LNCaP clone FGC (cell line): Measurements from ENCODE around the gene CD7.

Experiments
- DNase-seq: peaks from one replicate; pipeline ENCODE4 v3.0.0-alpha.2; 2011; ENCODE audit warnings: low read depth
- H3K4me3 ChIP-seq: 2 replicates; pipeline ENCODE4 v1.5.1; 2011; ENCODE audit warnings: mild to moderate bottlenecking, low read depth, low read length, control low read depth
- TF ChIP-seq, protein P1 (sequence below): IDR thresholded peaks from 2 replicates; pipeline ENCODE4 v1.5.1; 2012; ENCODE audit warnings: mild to moderate bottlenecking; ENCODE audit not compliant: control insufficient read depth, insufficient read depth; ENCODE audit errors: extremely low read depth

Gene CD7

DNA sequence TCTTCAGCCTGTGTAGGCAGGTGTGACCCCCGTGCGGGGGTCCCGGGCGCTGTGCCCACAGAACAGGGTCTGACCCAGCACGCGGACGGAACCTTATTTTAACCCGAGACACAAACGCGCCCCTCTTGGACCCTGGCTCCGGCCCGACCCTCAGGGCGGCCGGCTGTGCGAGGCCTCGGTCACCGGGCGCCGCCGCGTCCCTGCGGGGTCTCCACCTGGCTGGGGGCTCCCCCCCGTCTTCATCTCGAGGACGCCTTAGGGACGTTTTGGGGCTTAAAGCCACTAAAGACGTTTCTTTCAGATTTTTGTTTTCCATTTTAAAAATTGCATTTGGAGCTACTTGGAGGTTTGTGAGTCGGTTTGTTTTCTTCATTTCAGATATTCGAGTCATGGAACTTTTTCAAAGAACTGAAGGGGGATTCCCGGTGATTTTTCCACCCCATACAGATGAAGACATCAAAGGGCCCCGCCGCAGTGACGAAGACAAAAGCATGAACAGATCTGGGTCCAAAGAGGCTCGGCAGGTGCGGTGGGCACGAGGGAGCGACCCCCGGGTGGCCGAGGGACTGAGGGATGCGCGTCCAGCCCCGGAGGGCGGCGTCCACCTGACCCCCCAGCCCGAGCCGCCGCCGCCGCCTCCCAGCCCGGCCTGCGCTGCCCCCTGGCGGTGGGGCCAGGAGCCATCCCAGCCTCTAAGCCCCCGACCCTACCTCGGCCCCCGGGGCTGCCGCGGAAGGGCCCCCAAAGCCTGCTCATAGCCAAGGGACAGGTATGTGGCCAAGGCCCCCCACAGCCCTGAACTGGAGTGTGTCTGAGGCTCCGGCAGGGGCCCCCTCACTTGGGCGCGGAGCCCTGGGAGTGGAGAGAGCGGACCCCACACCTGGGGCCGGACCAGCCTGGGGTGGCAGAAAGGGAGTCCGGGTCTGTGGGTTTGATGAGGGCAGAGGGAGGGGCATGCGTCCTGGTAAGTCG, 3.8 kb upstream of the CD7 start:
- no peak for DNase-seq
- H3K4me3 ChIP-seq, result no peak overlapping the region
- TF ChIP-seq, protein P1, sequence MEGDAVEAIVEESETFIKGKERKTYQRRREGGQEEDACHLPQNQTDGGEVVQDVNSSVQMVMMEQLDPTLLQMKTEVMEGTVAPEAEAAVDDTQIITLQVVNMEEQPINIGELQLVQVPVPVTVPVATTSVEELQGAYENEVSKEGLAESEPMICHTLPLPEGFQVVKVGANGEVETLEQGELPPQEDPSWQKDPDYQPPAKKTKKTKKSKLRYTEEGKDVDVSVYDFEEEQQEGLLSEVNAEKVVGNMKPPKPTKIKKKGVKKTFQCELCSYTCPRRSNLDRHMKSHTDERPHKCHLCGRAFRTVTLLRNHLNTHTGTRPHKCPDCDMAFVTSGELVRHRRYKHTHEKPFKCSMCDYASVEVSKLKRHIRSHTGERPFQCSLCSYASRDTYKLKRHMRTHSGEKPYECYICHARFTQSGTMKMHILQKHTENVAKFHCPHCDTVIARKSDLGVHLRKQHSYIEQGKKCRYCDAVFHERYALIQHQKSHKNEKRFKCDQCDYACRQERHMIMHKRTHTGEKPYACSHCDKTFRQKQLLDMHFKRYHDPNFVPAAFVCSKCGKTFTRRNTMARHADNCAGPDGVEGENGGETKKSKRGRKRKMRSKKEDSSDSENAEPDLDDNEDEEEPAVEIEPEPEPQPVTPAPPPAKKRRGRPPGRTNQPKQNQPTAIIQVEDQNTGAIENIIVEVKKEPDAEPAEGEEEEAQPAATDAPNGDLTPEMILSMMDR, result peak; percentile 85

DNA sequence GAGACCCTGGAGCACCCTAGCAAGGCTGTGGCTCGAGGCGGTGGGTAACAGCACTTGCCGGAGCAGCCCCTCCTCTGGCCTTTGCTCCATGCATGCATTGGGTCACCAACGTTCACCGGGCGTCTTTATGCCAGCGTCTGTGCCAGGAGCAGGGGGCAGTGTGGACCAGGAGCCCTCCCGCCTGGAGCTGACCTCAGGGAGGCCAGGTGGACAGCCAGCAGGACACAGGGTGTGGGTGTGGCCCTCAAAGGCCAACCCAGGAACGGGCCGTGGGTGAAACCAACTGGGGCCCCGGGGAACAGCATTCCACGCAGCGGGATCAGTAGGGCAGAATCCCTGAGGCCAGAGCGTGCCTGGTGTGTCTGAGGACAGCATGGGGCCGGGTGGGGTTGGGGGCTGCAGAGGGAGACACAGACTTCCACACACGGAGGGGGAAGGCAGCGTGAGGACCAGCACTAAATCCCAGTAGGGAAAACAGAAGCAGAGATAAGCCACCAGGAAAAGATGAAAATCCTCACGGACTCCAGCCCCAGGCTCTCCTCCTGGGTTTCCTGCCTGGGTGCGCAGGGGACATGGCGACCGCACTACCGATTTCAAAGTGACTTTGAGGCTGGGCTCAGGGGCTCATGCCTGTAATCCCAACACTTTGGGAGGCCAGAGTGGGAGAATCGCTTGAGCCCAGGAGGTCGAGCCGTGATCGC, 2.9 kb upstream of the CD7 start:
- no peak for DNase-seq

DNA sequence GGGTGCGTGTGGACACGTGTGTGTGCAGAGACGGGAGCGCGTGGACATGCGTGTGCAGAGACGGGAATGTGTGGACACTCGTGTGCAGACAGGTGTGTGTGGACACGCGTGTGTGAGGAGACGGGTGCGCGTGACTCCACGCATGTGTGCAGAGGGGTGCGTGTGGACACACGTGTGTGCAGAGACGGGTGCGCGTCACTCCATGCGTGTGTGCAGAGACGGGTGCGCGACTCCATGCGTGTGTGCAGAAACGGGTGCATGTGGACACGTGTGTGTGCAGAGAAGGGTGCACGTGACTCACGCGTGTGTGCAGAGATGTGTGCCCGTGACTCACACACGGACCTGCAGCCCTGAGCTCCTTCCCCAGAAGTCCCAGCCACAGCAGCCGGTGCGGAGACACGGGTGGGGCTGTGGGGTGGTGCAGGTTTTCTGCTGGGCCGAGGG, 2.2 kb upstream of the CD7 start:
- DNase-seq, result no peak
- no peak overlapping the region for H3K4me3 ChIP-seq
- TF ChIP-seq, protein P1, result no peak

More for the DNA sequence above, 2.9 kb upstream of the CD7 start:
- H3K4me3 ChIP-seq, result no peak overlapping the region
- TF ChIP-seq, protein P1, result no peak

DNA sequence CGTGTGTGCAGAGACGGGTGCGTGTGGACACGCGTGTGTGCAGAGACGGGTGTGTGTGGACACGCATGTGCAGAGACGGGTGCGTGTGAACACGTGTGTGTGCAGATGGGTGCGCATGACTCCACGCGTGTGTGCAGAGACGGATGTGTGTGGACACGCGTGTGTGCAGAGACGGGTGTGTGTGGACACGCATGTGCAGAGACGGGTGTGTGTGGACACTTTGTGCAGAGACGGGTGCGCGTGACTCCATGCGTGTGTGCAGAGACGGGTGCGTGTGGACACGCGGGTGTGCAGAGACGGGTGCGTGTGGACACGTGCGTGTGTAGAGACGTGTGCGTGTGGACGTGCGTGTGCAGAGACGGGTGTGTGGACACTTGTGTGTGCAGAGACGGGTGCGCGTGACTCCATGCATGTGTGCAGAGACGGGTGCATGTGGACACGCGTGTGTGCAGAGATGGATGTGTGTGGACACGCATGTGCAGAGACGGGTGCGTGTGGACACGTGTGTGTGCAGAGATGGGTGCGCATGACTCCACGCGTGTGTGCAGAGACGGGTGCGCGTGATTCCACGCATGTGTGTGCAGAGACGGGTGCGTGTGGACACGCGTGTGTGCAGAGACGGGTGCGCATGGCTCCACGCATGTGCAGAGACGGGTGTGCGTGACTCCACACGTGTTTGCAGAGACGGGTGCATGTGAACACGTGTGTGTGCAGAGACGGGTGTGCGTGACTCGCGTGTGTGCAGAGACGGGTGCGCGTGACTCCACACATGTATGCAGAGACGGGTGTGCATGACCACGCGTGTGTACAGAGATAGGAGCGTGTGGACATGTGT, 1.6 kb upstream of the CD7 start:
- no peak overlapping the region for H3K4me3 ChIP-seq
- TF ChIP-seq, protein P1, result no peak
- no peak for DNase-seq

DNA sequence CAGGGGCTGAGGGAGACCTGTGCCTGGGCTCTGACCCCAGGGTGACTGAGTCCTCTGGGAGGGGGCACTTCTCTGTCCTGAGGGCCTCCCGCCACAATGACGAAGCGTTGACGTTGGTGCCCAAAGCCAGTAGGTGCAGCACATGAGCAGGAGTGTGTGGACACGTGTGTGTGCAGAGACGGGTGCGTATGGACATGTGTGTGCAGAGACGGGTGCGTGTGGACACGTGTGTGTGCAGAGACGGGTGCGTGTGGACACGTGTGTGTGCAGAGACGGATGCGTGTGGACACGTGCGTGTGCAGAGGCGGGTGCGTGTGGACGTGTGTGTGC, 726 bp upstream of the CD7 start:
- H3K4me3 ChIP-seq, result no peak overlapping the region
- no peak for DNase-seq
- TF ChIP-seq, protein P1, result no peak

DNA sequence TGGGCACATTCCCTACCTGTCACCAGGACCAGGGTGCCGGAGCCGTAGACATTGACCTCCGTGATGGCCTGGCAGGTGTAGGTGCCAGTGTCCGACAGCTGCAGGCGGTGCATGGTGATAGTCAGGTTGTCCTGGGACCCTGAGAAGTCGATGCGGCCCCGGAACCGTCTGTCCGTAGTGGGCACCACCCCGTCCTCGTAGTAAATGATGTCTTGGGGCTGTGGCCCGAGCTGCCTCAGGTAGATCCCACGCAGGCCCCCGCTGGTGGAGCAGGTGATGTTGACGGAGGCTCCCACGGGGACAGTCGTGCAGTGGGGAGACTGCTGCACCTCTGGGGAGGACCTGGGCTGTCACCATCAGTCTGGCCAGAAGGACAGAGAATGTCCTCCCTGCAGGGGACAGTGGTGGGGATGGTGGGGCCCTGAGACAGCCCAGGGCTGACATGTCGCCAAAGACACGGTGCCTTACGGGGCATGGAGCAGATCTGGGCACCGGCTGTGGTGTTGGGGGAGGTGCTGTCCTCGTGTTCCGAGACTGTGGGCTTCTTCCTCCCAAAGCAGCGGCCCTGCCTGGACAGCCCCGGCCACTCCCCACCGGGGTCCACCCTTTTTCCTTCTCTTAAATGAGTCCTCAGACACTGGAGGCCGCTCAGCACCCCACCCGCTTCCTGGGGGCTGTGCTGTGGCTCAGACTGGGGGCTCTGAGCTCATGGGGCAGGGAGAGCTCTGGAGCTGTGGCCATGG, 586 bp downstream of the CD7 start:
- no peak for DNase-seq
- H3K4me3 ChIP-seq, result no peak overlapping the region
- TF ChIP-seq, protein P1, result no peak
